Naive thymus-derived CD4-positive, alpha-beta T cell (primary cell): ENCODE results near the gene FNDC3A. TPM values are rescaled to one million over a fixed set of nuclear protein-coding genes. Genes with fewer than 3 reads are reported as not detected.

ENCODE experiments used
- ATAC-seq: fragments of 150-1000 bp; cut with Tn5 transposase; 2 replicates; pipeline ENCODE4 v1.10.0; 2021; ENCODE audit warnings: mild to moderate bottlenecking, moderate library complexity
- CTCF ChIA-PET: fragments of 350-600 bp; sonication (Branson Sonifier 250); formaldehyde crosslinking; loops from one replicate; lab custom pipeline; 2021; ENCODE audit warnings: antibody characterized with exemption; lab: Charles Lee
- POLR2A ChIA-PET: fragments of 350-600 bp; sonication (Branson Sonifier 250); formaldehyde crosslinking; loops from one replicate; lab custom pipeline; 2021; ENCODE audit warnings: antibody characterized with exemption, inconsistent platforms; lab: Charles Lee
- DNase-seq, 9 donors: peaks; one replicate each; pipeline versions ENCODE4 v3.0.0 to v3.0.0-alpha.2; 2020 to 2022; ENCODE audit warnings: mixed read lengths in 1 of 9
- H3K27ac ChIP-seq: one replicate; pipeline ENCODE4 v1.7.0; 2013; ENCODE audit warnings: mild to moderate bottlenecking, low read depth, low read length, moderate library complexity
- H3K27me3 ChIP-seq, 2 donors: one replicate each; pipeline ENCODE4 v1.7.0; 2013; ENCODE audit warnings: low read length in 2 of 2, mild to moderate bottlenecking in 2 of 2, moderate library complexity in 2 of 2; ENCODE audit not compliant: control insufficient read depth in 2 of 2, insufficient read depth in 2 of 2
- H3K36me3 ChIP-seq, 3 experiments: 1 replicate in 2 of 3; 2 replicates in 1 of 3; pipeline ENCODE4 v1.7.0; 2013; ENCODE audit warnings: low read length in 3 of 3, mild to moderate bottlenecking in 3 of 3, moderate library complexity in 1 of 3; ENCODE audit not compliant: insufficient read depth in 3 of 3, control insufficient read depth in 2 of 3
- H3K4me1 ChIP-seq, 2 donors: one replicate each; pipeline ENCODE4 v1.7.0; 2013; ENCODE audit warnings: low read length in 2 of 2, mild to moderate bottlenecking in 2 of 2, moderate library complexity in 1 of 2; ENCODE audit not compliant: control insufficient read depth in 2 of 2, insufficient read depth in 2 of 2
- H3K4me3 ChIP-seq: 2 replicates; pipeline ENCODE4 v1.7.0; 2013; ENCODE audit warnings: mild to moderate bottlenecking, low read length
- H3K9me3 ChIP-seq, 3 experiments: 1 replicate in 2 of 3; 2 replicates in 1 of 3; pipeline ENCODE4 v1.7.0; 2013; ENCODE audit warnings: low read length in 3 of 3; ENCODE audit not compliant: control insufficient read depth in 2 of 3
- H3K27ac Mint-ChIP-seq, 9 donors: one replicate each; pipeline ENCODE4 v1.8.0; 2020 to 2022; ENCODE audit warnings: mixed read lengths in 9 of 9, mild to moderate bottlenecking in 8 of 9, moderate library complexity in 5 of 9, inconsistent platforms in 2 of 9
- H3K27me3 Mint-ChIP-seq, 5 donors: one replicate each; pipeline ENCODE4 v1.8.0; 2021 to 2022; ENCODE audit warnings: mixed read lengths in 5 of 5, mild to moderate bottlenecking in 1 of 5
- H3K36me3 Mint-ChIP-seq, 5 donors: one replicate each; pipeline ENCODE4 v1.8.0; 2020 to 2022; ENCODE audit warnings: mixed read lengths in 5 of 5, mild to moderate bottlenecking in 3 of 5, inconsistent platforms in 1 of 5
- H3K4me1 Mint-ChIP-seq, 7 donors: one replicate each; pipeline ENCODE4 v1.8.0; 2020 to 2022; ENCODE audit warnings: mixed read lengths in 7 of 7, mild to moderate bottlenecking in 3 of 7, inconsistent platforms in 1 of 7
- H3K4me3 Mint-ChIP-seq, 10 donors: one replicate each; pipeline ENCODE4 v1.8.0; 2020 to 2022; ENCODE audit warnings: mild to moderate bottlenecking in 10 of 10, mixed read lengths in 10 of 10, moderate library complexity in 6 of 10, inconsistent platforms in 2 of 10
- H3K9me3 Mint-ChIP-seq, 11 donors: one replicate each; pipeline ENCODE4 v1.8.0; 2020 to 2022; ENCODE audit warnings: mixed read lengths in 11 of 11, mild to moderate bottlenecking in 4 of 11, inconsistent platforms in 1 of 11, moderate library complexity in 1 of 11
- intact Hi-C, 2 donors: fragments of 100-400 bp; cut with micrococcal nuclease; formaldehyde crosslinking; loops; one replicate each; pipeline ENCODE4 v1.15.1; 2023
- polyA plus RNA-seq, 2 donors: library from polyadenylated mRNA; unstranded; fragments of 300-500 nt; fragmentation: Illumina TruSeq; gene quantifications; one replicate each; pipeline ENCODE4 v1.2.3, GENCODE V29; 2021
- total RNA-seq, 6 experiments: library from RNA in 5 of 6; stranded (reverse) in 5 of 6; gene quantifications; 1 replicate in 5 of 6; 2 replicates in 1 of 6; pipeline ENCODE4 v1.2.3 and lab custom pipeline; 2021 to 2026

FNDC3A gene
- total and polyA plus RNA-seq, 7 experiments from 2014 or later = 12.0 to 46.4 (median 35.4) TPM

DNA sequence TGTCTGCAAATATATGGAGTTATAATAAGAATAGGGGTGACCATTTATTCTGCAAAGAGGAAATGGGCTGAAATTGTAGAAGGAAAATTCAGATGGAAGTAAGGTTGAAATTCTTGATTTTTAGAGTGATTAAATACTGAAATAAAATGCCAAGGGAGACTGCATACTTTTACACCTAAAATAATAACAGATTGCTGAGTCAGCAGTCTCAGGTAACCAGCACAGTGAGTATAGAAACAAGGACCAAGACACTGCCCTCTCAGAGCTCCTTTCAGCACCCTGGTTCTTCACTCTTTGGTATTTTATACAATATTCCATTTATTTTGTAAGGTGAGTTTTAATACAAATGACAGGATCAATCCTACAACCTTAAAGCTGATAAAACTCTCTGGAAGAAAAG is 195.6 kb downstream of the FNDC3A start:
- intact Hi-C loops = loop anchor here in 1 of 2 donors (1.0 kb wide), 1 partner anchor 8 kb away; no protein-coding TSS in a partner anchor
- no peak overlapping the region for H3K4me3 Mint-ChIP-seq
- no peak overlapping the region for H3K27ac Mint-ChIP-seq
- Histone ChIP-seq H3K4me3 (no peak overlapping the region), H3K9me3 (no peaks in the 10 kb centered on the region), H3K27me3 (no peaks in the 10 kb centered on the region), H3K27ac (no peak overlapping the region), H3K36me3 (peaks cover 0 to 38% (median 14%) of the 10 kb centered on the region in 3 experiments), H3K4me1 (no peaks in the 10 kb centered on the region)
- CTCF ChIA-PET = no interaction called here
- H3K9me3 Mint-ChIP-seq = no peaks in the 10 kb centered on the region
- H3K4me1 Mint-ChIP-seq = peaks cover 0 to 10% (median 3%) of the 10 kb centered on the region in 7 donors
- peaks cover 13 to 66% (median 40%) of the 10 kb centered on the region in 5 donors for H3K36me3 Mint-ChIP-seq
- POLR2A ChIA-PET = no interaction called here
- DNase-seq (no peak), ATAC-seq (no peak)
- no peaks in the 10 kb centered on the region for H3K27me3 Mint-ChIP-seq

GRCh38 chr13:49183672-49184325 is 208.1 kb downstream of the FNDC3A start:
- Mint-ChIP-seq H3K36me3 (peaks cover 20 to 55% (median 35%) of the 10 kb centered on the region in 5 donors), H3K4me3 (no peak overlapping the region), H3K9me3 (peaks cover 0 to 2% (median 0%) of the 10 kb centered on the region in 11 donors), H3K4me1 (peaks cover 0 to 16% (median 0%) of the 10 kb centered on the region in 7 donors), H3K27ac (no peak overlapping the region), H3K27me3 (no peaks in the 10 kb centered on the region)
- CTCF ChIA-PET = no interaction called here
- peaks cover 0 to 42% (median 15%) of the 10 kb centered on the region in 3 experiments for H3K36me3 ChIP-seq
- intact Hi-C loops = loop anchor here in 1 of 2 donors (5.0 kb wide), 1 partner anchor 36 kb away; no protein-coding TSS in a partner anchor
- POLR2A ChIA-PET = interaction anchor here (0.9 kb wide), 1 partner anchor 18 kb away, joined by 3 read pairs; no protein-coding TSS in a partner anchor
- no peak overlapping the region for H3K27ac ChIP-seq
- no peaks in the 10 kb centered on the region for H3K9me3 ChIP-seq
- H3K4me3 ChIP-seq = no peak overlapping the region
- no peaks in the 10 kb centered on the region for H3K4me1 ChIP-seq
- no peak for DNase-seq
- no peak for ATAC-seq
- no peaks in the 10 kb centered on the region for H3K27me3 ChIP-seq

- ATAC-seq (no peak), DNase-seq (no peak)
- intact Hi-C loops = loop anchor here in 1 of 2 donors (5.0 kb wide), 1 partner anchor 37 kb away; no protein-coding TSS in a partner anchor
- no peaks in the 10 kb centered on the region for H3K4me1 ChIP-seq
- H3K36me3 ChIP-seq = peaks cover 0 to 47% (median 16%) of the 10 kb centered on the region in 3 experiments
- Mint-ChIP-seq H3K36me3 (peaks cover 18 to 50% (median 32%) of the 10 kb centered on the region in 5 donors), H3K4me1 (peaks cover 0 to 16% (median 0%) of the 10 kb centered on the region in 7 donors), H3K9me3 (peaks cover 0 to 2% (median 0%) of the 10 kb centered on the region in 11 donors), H3K4me3 (no peak overlapping the region), H3K27ac (peak overlapping the region in 2 of 9 donors; percentile 19 to 23), H3K27me3 (no peaks in the 10 kb centered on the region)
- ChIA-PET POLR2A (interaction anchor here (0.9 kb wide), 1 partner anchor 17 kb away, joined by 3 read pairs; no protein-coding TSS in a partner anchor), CTCF (no interaction called here)
- no peaks in the 10 kb centered on the region for H3K9me3 ChIP-seq
- no peak overlapping the region for H3K4me3 ChIP-seq
- no peaks in the 10 kb centered on the region for H3K27me3 ChIP-seq
- H3K27ac ChIP-seq = no peak overlapping the region
Observed at GRCh38 chr13:49184621-49185020, 208.9 kb downstream of the FNDC3A start.

GRCh38 chr13:49185264-49185663 is 209.6 kb downstream of the FNDC3A start:
- Histone ChIP-seq H3K4me1 (no peaks in the 10 kb centered on the region), H3K27me3 (no peaks in the 10 kb centered on the region), H3K9me3 (no peaks in the 10 kb centered on the region), H3K4me3 (no peak overlapping the region), H3K36me3 (peaks cover 0 to 47% (median 16%) of the 10 kb centered on the region in 3 experiments), H3K27ac (no peak overlapping the region)
- POLR2A ChIA-PET = interaction anchor here (0.5 kb wide), 1 partner anchor 257 kb away, joined by 3 read pairs; no protein-coding TSS in a partner anchor
- Mint-ChIP-seq H3K4me3 (no peak overlapping the region), H3K27ac (peak overlapping the region in 3 of 9 donors; percentile 25 to 76 (median 56)), H3K36me3 (peaks cover 18 to 46% (median 30%) of the 10 kb centered on the region in 5 donors), H3K9me3 (peaks cover 0 to 2% (median 0%) of the 10 kb centered on the region in 11 donors), H3K27me3 (no peaks in the 10 kb centered on the region), H3K4me1 (peaks cover 0 to 16% (median 0%) of the 10 kb centered on the region in 7 donors)
- ATAC-seq (no peak), DNase-seq (no peak)
- intact Hi-C loops = no loop called here
- CTCF ChIA-PET = no interaction called here

DNA sequence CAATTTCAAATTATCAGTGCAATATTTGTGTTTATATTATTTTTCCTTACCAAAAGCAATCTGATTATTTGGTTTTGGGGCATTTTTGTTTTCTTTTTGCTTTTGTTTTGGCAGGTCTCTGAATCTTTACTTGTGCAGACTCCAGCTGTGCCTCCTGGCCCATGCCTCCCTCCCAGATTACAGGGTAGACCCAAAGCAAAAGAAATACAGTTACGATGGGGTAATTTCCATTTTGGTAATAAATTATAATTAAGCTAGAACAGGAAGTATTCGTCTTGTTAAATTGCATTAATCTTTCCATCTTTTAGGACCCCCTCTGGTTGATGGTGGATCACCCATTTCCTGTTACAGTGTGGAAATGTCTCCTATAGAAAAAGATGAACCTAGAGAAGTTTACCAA is 215.2 kb downstream of the FNDC3A start:
- peaks cover 0 to 44% (median 25%) of the 10 kb centered on the region in 3 experiments for H3K36me3 ChIP-seq
- intact Hi-C loops = no loop called here
- CTCF ChIA-PET = interaction anchor here (0.7 kb wide), 1 partner anchor 22 kb away, joined by 3 read pairs; no protein-coding TSS in a partner anchor

DNA sequence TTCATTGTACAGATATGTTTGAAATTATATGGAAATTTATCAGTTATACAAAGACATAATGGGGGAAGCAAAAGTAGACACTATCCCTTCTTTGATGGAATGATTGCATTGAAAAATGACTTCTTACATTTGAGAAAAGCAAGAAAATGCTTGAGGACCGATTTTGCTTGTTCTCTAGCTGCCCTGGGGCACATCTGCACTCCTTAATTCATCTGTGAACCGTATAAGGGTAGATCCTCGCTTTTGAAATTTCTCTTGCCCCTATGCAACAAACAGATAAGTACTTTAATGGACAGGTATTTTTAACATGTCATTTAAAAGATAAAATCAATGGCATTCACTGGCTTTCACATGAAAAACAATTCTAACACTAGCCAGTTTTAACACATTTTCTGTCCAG is 230.9 kb downstream of the FNDC3A start:
- Mint-ChIP-seq H3K9me3 (peaks cover 0 to 5% (median 0%) of the 10 kb centered on the region in 11 donors), H3K27me3 (no peaks in the 10 kb centered on the region), H3K27ac (peak overlapping the region in 1 of 9 donors; percentile 56), H3K36me3 (peaks cover 9 to 39% (median 27%) of the 10 kb centered on the region in 5 donors), H3K4me1 (no peaks in the 10 kb centered on the region), H3K4me3 (no peak overlapping the region)
- no peaks in the 10 kb centered on the region for H3K9me3 ChIP-seq
- DNase-seq = no peak
- no peak overlapping the region for H3K4me3 ChIP-seq
- no peak for ATAC-seq
- POLR2A ChIA-PET = no interaction called here
- no peaks in the 10 kb centered on the region for H3K27me3 ChIP-seq
- CTCF ChIA-PET = no interaction called here
- intact Hi-C loops = no loop called here
- no peaks in the 10 kb centered on the region for H3K4me1 ChIP-seq
- H3K27ac ChIP-seq = no peak overlapping the region
- H3K36me3 ChIP-seq = peaks cover 5 to 44% (median 10%) of the 10 kb centered on the region in 3 experiments

More for the DNA sequence above, 215.2 kb downstream of the FNDC3A start:
- Mint-ChIP-seq H3K4me1 (peaks cover 0 to 16% (median 5%) of the 10 kb centered on the region in 7 donors), H3K4me3 (no peak overlapping the region), H3K27me3 (no peaks in the 10 kb centered on the region), H3K27ac (peak overlapping the region in 5 of 9 donors; percentile 4 to 63 (median 47)), H3K9me3 (peaks cover 0 to 2% (median 0%) of the 10 kb centered on the region in 11 donors), H3K36me3 (peaks cover 14 to 36% (median 24%) of the 10 kb centered on the region in 5 donors)
- no peak for DNase-seq
- no peak overlapping the region for H3K4me3 ChIP-seq
- no peak for ATAC-seq
- H3K4me1 ChIP-seq = no peaks in the 10 kb centered on the region
- POLR2A ChIA-PET = interaction anchor here (1.6 kb wide), 1 partner anchor 215 kb away, joined by 4 read pairs; the partner anchor contains the start of gene FNDC3A
- no peaks in the 10 kb centered on the region for H3K27me3 ChIP-seq
- H3K9me3 ChIP-seq = no peaks in the 10 kb centered on the region
- H3K27ac ChIP-seq = no peak overlapping the region
